ENCODE data around the gene UNC5A.

The UNC5A gene

GRCh38 chr5:176790941-176791340, 19.4 kb upstream of the UNC5A start:
- ATAC-seq, result no peak
- TF ChIP-seq ZNF8 (CRISPR knock-in tag; IDR thresholded peaks at IDR 0.05) (no peak), SNAI2 (CRISPR knock-in tag; IDR thresholded peaks at IDR 0.05) (no peak), CSRNP3 (CRISPR knock-in tag; IDR thresholded peaks at IDR 0.05) (no peak), CSDC2 (CRISPR knock-in tag; IDR thresholded peaks at IDR 0.05) (no peak), PATZ1 (CRISPR knock-in tag; IDR thresholded peaks at IDR 0.05; ENCODE audit: borderline replicate concordance) (no peak), OSR1 (CRISPR knock-in tag; IDR thresholded peaks at IDR 0.05) (no peak), ESRRG (CRISPR knock-in tag; IDR thresholded peaks at IDR 0.05) (no peak), PPARA (CRISPR knock-in tag; IDR thresholded peaks at IDR 0.05; ENCODE audit: borderline replicate concordance) (no peak), POU6F1 (CRISPR knock-in tag; IDR thresholded peaks at IDR 0.05; ENCODE audit: borderline replicate concordance, low read depth) (no peak), ZNF70 (CRISPR knock-in tag; IDR thresholded peaks at IDR 0.05) (no peak), TSHZ2 (CRISPR knock-in tag; IDR thresholded peaks at IDR 0.05) (no peak), ISL1 (CRISPR knock-in tag; IDR thresholded peaks at IDR 0.05) (no peak), GLIS3 (CRISPR knock-in tag; IDR thresholded peaks at IDR 0.05) (no peak), ZFP30 (CRISPR knock-in tag; IDR thresholded peaks at IDR 0.05) (no peak), TOX (CRISPR knock-in tag; IDR thresholded peaks at IDR 0.05; ENCODE audit: borderline replicate concordance) (no peak), CREB5 (CRISPR knock-in tag; IDR thresholded peaks at IDR 0.05; ENCODE audit: low read depth) (no peak)

- no peak for ATAC-seq
Measured at GRCh38 chr5:176792655-176793342, 17.6 kb upstream of the UNC5A start.

More at GRCh38 chr5:176792655-176793342, 17.6 kb upstream of the UNC5A start:
- TF ChIP-seq ZNF565 (CRISPR knock-in tag; conservative IDR thresholded peaks at IDR 0.05; ENCODE audit: low read depth), result no peak
- no peak for TF ChIP-seq PPARA (CRISPR knock-in tag; IDR thresholded peaks at IDR 0.05; ENCODE audit: borderline replicate concordance)
- no peak for TF ChIP-seq RARB (CRISPR knock-in tag; IDR thresholded peaks at IDR 0.05)
- no peak for TF ChIP-seq ISL1 (CRISPR knock-in tag; IDR thresholded peaks at IDR 0.05)
- no peak for TF ChIP-seq ARNTL (CRISPR knock-in tag; IDR thresholded peaks at IDR 0.05; ENCODE audit: borderline replicate concordance, low read depth)
- TF ChIP-seq CSDC2 (CRISPR knock-in tag; IDR thresholded peaks at IDR 0.05), result no peak
- TF ChIP-seq CREB5 (CRISPR knock-in tag; IDR thresholded peaks at IDR 0.05; ENCODE audit: low read depth), result no peak
- TF ChIP-seq BACH2 (CRISPR knock-in tag; IDR thresholded peaks at IDR 0.05; ENCODE audit: borderline replicate concordance), result no peak
- no peak for TF ChIP-seq ESRRG (CRISPR knock-in tag; IDR thresholded peaks at IDR 0.05)
- no peak for TF ChIP-seq TSHZ2 (CRISPR knock-in tag; IDR thresholded peaks at IDR 0.05)

Data from SK-N-SH treated with all-trans-retinoic acid at 6 μM for 48 hours (cell line).